ENCODE data around the gene EDARADD. TPM values are rescaled to one million over a fixed set of nuclear protein-coding genes. Genes with fewer than 3 reads are reported as not detected.
"Not testable (repeated sequence)": the region's sequence is repeated elsewhere in the genome, so short reads cannot be mapped to it uniquely, and the experiment has no call there.

The EDARADD gene
- total RNA-seq, 2 experiments from 2014 or later: 4.8 to 7.0 TPM

DNA sequence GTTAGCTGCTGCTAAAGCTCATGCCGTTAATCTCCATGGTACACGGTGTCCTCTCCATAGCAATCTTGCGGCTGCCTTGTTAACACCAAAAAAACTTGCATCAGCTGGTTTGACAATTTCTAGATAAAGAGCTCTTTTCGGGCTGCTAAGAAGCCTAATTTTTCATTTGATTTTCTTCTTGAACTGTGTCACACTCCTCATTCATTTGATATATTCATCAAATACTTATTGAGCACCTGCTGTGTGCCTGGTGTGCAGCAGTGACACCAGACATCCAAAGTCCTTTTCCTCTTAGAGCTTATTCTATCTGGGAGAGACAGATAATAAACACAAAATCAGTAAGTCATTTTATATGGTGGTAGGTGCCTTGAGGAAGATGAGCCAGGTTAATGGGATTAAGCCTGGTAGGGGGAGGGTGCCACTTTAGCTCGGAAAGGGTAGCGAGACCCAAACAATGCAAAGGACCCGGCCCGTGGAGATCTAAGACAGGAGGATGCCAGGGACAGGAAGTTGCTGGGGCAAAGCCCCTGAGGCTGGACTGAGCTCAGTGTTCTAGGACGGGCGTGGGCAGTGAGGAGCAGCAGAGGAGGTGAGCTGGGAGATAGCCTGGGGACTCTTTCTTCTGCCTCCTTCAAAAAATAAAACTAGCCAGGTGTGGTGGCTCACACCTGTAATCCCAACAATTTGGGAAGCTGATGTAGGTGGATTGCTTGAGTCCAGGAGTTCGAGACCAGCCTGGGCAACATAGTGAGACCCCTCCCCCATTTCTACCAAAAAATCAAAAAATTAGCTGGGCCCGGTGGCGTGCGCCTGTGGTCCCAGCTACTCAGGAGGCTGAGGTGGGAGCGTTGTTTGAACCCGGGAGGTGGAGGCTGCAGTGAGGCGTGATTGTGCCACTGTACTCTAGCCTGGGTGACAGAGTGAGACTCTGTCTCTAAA is 79.0 kb downstream of the EDARADD start:
- POLR2A ChIA-PET: no interaction called here
- no peak overlapping the region for H3K27ac Mint-ChIP-seq
- intact Hi-C loops (cut with micrococcal nuclease): no loop called here
- H3K9me3 Mint-ChIP-seq: no peaks in the 10 kb centered on the region
- DNase-seq: no peak
- no peaks in the 10 kb centered on the region for H3K4me1 Mint-ChIP-seq (ENCODE audit: low read depth)
- H3K36me3 Mint-ChIP-seq: no peaks in the 10 kb centered on the region
- no peaks in the 10 kb centered on the region for H3K27me3 Mint-ChIP-seq
- CTCF ChIA-PET: interaction anchor here (1.1 kb wide), 1 partner anchor 365 kb away, joined by 4 read pairs; no protein-coding TSS in a partner anchor
- H3K4me3 Mint-ChIP-seq: no peak overlapping the region

- intact Hi-C loops (cut with micrococcal nuclease): no loop called here
- POLR2A ChIA-PET: no interaction called here
- CTCF ChIA-PET: no interaction called here
- Mint-ChIP-seq H3K36me3 (no peaks in the 10 kb centered on the region), H3K4me3 (no peak overlapping the region), H3K27ac (no peak overlapping the region), H3K27me3 (no peaks in the 10 kb centered on the region), H3K4me1 (ENCODE audit: low read depth) (no peaks in the 10 kb centered on the region), H3K9me3 (no peaks in the 10 kb centered on the region)
- no peak for DNase-seq
Observed at GRCh38 chr1:236476019-236476418, 81.9 kb downstream of the EDARADD start.

GRCh38 chr1:236480758-236481436 is 86.8 kb downstream of the EDARADD start:
- POLR2A ChIA-PET: no interaction called here
- intact Hi-C loops (cut with micrococcal nuclease): no loop called here
- CTCF ChIA-PET: interaction anchor here (0.8 kb wide), 1 partner anchor 370 kb away, joined by 3 read pairs; no protein-coding TSS in a partner anchor
- H3K4me3 Mint-ChIP-seq: no peak overlapping the region
- H3K27ac Mint-ChIP-seq: no peak overlapping the region
- no peaks in the 10 kb centered on the region for H3K9me3 Mint-ChIP-seq
- DNase-seq: no peak
- H3K36me3 Mint-ChIP-seq: no peaks in the 10 kb centered on the region
- H3K4me1 Mint-ChIP-seq (ENCODE audit: low read depth): no peaks in the 10 kb centered on the region
- no peaks in the 10 kb centered on the region for H3K27me3 Mint-ChIP-seq

GRCh38 chr1:236484310-236484971 is 90.4 kb downstream of the EDARADD start:
- POLR2A ChIA-PET: no interaction called here

GRCh38 chr1:236486356-236487002 is 92.4 kb downstream of the EDARADD start:
- DNase-seq: no peak
- H3K9me3 Mint-ChIP-seq: no peaks in the 10 kb centered on the region
- H3K27me3 Mint-ChIP-seq: peaks cover 6% of the 10 kb centered on the region
- intact Hi-C loops (cut with micrococcal nuclease): no loop called here
- CTCF ChIA-PET: interaction anchor here (1.3 to 1.6 kb wide), 2 partner anchors 34 to 378 kb away, joined by 6 to 7 read pairs; no protein-coding TSS in a partner anchor
- no peak overlapping the region for H3K4me3 Mint-ChIP-seq
- H3K36me3 Mint-ChIP-seq: no peaks in the 10 kb centered on the region
- POLR2A ChIA-PET: no interaction called here
- no peak overlapping the region for H3K27ac Mint-ChIP-seq
- peaks cover 16% of the 10 kb centered on the region for H3K4me1 Mint-ChIP-seq (ENCODE audit: low read depth)

More at GRCh38 chr1:236484310-236484971, 90.4 kb downstream of the EDARADD start:
- no peak for DNase-seq
- CTCF ChIA-PET: interaction anchor here (0.6 kb wide), 1 partner anchor 32 kb away, joined by 3 read pairs; no protein-coding TSS in a partner anchor
- H3K27me3 Mint-ChIP-seq: peaks cover 1% of the 10 kb centered on the region
- no peaks in the 10 kb centered on the region for H3K36me3 Mint-ChIP-seq
- no peaks in the 10 kb centered on the region for H3K9me3 Mint-ChIP-seq
- H3K4me1 Mint-ChIP-seq (ENCODE audit: low read depth): peaks cover 15% of the 10 kb centered on the region
- no peak overlapping the region for H3K4me3 Mint-ChIP-seq
- intact Hi-C loops (cut with micrococcal nuclease): no loop called here
- H3K27ac Mint-ChIP-seq: no peak overlapping the region

- H3K27me3 Mint-ChIP-seq; H3K27ac Mint-ChIP-seq; intact Hi-C loops (cut with micrococcal nuclease); H3K36me3 Mint-ChIP-seq; POLR2A ChIA-PET; H3K9me3 Mint-ChIP-seq; DNase-seq; H3K4me3 Mint-ChIP-seq: not testable (repeated sequence)
- CTCF ChIA-PET: interaction anchor here (0.8 to 1.9 kb wide), 4 partner anchors 316 to 384 kb away, joined by 3 to 17 read pairs (median 4); no protein-coding TSS in a partner anchor
- H3K4me1 Mint-ChIP-seq (ENCODE audit: low read depth): peaks cover 22% of the 10 kb centered on the region
Observed at GRCh38 chr1:236489161-236489560, 95.1 kb downstream of the EDARADD start.

DNA sequence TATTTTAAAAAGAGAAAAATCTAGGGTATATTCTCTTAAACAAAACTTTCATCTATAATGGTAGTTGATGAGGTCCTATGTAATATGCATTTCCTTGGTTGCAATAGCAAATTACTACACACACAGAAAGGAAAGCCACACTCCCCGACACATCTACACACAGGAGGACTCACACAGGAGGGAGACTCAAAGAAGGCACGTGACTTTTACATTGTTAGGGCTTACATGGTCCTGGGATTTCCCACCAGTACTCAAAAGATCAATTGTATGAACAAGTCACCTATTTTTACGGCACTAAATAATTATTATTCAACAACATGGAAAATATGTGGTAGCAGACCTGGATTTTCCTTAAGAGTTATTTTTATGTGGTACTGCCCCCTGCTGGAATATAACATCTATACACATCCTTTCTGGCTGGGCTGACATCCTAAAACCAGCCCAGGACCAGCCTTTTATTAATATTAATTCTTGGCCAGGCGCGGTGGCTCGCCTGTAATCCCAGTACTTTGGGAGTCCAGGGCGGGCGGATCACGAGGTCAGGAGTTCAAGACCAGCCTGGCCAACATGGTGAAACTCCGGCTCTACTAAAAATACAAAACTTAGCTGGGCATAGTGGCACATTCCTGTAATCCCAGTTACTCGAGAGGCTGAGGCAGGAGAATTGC is 95.8 kb downstream of the EDARADD start:
- Mint-ChIP-seq H3K4me1 (ENCODE audit: low read depth) (peaks cover 22% of the 10 kb centered on the region), H3K27me3 (peaks cover 7% of the 10 kb centered on the region), H3K4me3 (no peak overlapping the region), H3K36me3 (no peaks in the 10 kb centered on the region), H3K9me3 (no peaks in the 10 kb centered on the region), H3K27ac (no peak overlapping the region)
- intact Hi-C loops (cut with micrococcal nuclease): loop anchor here (1.0 to 5.0 kb wide), 4 partner anchors 19 to 387 kb away; partner anchors contain the start of gene ERO1B
- ChIA-PET POLR2A (no interaction called here), CTCF (interaction anchor here (0.7 to 1.9 kb wide), 11 partner anchors 11 to 385 kb away, joined by 3 to 17 read pairs (median 4); no protein-coding TSS in a partner anchor)
- no peak for DNase-seq

DNA sequence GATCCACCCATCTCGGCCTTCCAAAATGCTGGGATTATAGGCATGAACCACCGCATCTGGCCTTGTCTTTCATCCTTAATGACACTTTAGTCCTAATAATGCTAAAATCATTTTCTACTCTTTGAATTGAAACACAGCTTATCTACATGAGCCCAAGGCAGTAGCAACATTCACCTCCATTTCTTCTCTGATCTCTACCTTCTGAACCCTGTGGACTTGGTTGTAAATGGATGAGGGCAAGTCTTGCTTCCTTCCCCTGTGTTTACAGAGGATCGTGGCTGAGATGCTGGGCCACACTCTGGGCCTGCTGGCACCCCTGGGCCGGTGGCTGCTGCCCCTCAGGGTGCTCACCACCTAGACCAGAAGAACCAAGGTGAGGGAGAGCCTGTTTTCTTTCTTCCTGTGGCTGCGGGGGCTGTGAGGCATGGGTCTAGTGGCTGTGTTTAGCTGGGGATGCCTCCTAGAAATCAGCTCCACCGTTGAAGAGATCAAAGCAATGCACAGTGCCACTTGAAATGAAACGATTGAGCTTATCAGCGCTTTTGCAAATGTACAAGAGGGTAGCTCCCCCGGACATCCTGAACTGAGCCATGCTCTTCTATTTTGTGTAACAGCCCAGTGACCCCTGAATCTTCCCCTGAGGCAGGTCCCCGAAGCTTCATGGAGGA is 97.5 kb downstream of the EDARADD start:
- POLR2A ChIA-PET: no interaction called here
- Mint-ChIP-seq H3K27ac (no peak overlapping the region), H3K4me1 (ENCODE audit: low read depth) (peaks cover 20% of the 10 kb centered on the region), H3K9me3 (no peaks in the 10 kb centered on the region), H3K36me3 (no peaks in the 10 kb centered on the region), H3K4me3 (no peak overlapping the region), H3K27me3 (peaks cover 8% of the 10 kb centered on the region)
- CTCF ChIA-PET: interaction anchor here (0.8 to 1.7 kb wide), 5 partner anchors 348 to 388 kb away, joined by 3 to 7 read pairs (median 5); no protein-coding TSS in a partner anchor
- no peak for DNase-seq
- intact Hi-C loops (cut with micrococcal nuclease): loop anchor here (2.0 to 5.0 kb wide), 2 partner anchors 17 to 209 kb away; partner anchors contain the start of gene ERO1B

DNA sequence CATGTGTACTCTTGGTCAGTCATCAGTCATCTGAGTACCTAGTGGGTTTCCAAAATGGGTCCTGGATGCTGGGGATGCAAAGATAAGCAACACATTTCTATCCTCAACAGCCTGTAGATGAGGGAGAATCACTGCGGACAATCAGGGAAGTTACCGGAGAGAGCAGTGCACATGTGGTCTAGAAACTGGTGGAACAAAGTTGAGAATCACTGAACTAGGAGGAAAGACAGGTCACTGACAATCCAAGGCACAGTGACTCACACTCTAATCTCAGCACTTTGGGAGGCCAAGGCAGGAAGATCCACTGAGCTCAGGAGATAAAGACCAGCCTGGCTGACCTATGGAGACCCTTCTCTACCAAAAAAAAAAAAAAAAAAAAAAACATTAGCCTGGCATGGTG is 98.3 kb downstream of the EDARADD start:
- CTCF ChIA-PET: interaction anchor here (0.8 to 1.7 kb wide), 4 partner anchors 362 to 388 kb away, joined by 3 to 7 read pairs (median 5); no protein-coding TSS in a partner anchor
- no peaks in the 10 kb centered on the region for H3K9me3 Mint-ChIP-seq
- POLR2A ChIA-PET: interaction anchor here (1.2 kb wide), 1 partner anchor 15 kb away, joined by 3 read pairs; no protein-coding TSS in a partner anchor

DNA sequence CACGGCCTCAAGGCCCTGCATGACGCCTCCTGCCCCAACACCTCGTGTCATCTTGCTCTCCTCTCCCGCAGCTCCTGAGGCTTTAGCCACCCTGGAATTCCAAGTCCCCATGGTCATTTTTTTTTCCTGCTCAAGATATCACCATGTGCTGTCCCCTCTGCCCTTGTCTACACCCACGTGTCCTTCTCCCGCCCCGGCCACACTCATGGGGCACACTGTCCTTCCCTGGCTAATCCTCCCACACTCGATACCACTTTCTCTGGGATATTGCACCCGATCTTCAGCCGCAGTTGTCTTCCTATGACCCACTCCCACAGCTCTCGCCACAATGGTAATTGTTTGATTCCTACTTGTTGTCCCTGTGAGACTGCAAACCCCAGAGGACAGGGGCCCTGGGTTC is 100.0 kb downstream of the EDARADD start:
- no peaks in the 10 kb centered on the region for H3K9me3 Mint-ChIP-seq
- H3K36me3 Mint-ChIP-seq: no peaks in the 10 kb centered on the region
- DNase-seq: no peak
- no peak overlapping the region for H3K27ac Mint-ChIP-seq
- intact Hi-C loops (cut with micrococcal nuclease): loop anchor here (5.0 kb wide), 1 partner anchor 212 kb away; the partner anchor contains the start of gene ERO1B
- H3K27me3 Mint-ChIP-seq: peaks cover 10% of the 10 kb centered on the region
- H3K4me3 Mint-ChIP-seq: no peak overlapping the region
- CTCF ChIA-PET: interaction anchor here (1.4 kb wide), 1 partner anchor 386 kb away, joined by 4 read pairs; no protein-coding TSS in a partner anchor
- H3K4me1 Mint-ChIP-seq (ENCODE audit: low read depth): peaks cover 11% of the 10 kb centered on the region
- POLR2A ChIA-PET: no interaction called here

More for the DNA sequence above, 98.3 kb downstream of the EDARADD start:
- Mint-ChIP-seq H3K4me1 (ENCODE audit: low read depth) (peaks cover 14% of the 10 kb centered on the region), H3K27me3 (peaks cover 11% of the 10 kb centered on the region), H3K36me3 (no peaks in the 10 kb centered on the region), H3K27ac (no peak overlapping the region), H3K4me3 (no peak overlapping the region)
- intact Hi-C loops (cut with micrococcal nuclease): loop anchor here (5.0 kb wide), 1 partner anchor 210 kb away; the partner anchor contains the start of gene ERO1B
- DNase-seq: no peak
